PC-3 (cell line): ENCODE results near the gene RPS6KC1.

Experiments used
- EZH2 ChIP-seq: fragments of 300-600 bp; sonication (generic); IDR thresholded peaks from one replicate; pipeline ENCODE4 v1.6.1; 2017; ENCODE audit warnings: antibody characterized with exemption, mild to moderate bottlenecking, low read length; ENCODE audit not compliant: unreplicated experiment
- EZH2phosphoT487 ChIP-seq: fragments of 300-600 bp; sonication (generic); IDR thresholded peaks from 2 replicates; pipeline ENCODE4 v1.6.1; 2018; ENCODE audit warnings: mild to moderate bottlenecking, antibody characterized with exemption, low read length, borderline replicate concordance
- TF ChIP-seq, protein P1 (sequence below): fragments of 300-600 bp; sonication (generic); conservative IDR thresholded peaks from 2 replicates; pipeline ENCODE4 v1.5.1; 2017; ENCODE audit warnings: antibody characterized with exemption, low read depth, mild to moderate bottlenecking, low read length

DNA sequence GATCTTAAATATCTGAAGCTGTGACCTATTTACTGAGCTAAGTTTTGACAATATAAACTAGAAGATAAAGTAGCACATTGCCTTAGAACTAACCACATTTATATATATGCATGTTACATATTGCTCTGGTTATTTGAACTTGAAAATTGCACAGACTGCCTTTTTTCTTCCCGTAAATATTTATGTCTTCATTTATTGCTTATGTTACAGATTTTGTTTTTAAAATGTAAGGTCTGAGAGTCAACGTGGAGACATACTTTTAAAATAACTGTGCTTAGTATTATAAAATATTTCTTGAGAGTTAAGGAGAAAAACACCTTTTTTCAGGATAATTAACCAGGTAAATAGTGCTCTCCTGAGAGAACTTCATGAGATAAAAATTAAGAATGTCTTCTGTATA, 3.1 kb downstream of the RPS6KC1 start:
- TF ChIP-seq, protein P1, sequence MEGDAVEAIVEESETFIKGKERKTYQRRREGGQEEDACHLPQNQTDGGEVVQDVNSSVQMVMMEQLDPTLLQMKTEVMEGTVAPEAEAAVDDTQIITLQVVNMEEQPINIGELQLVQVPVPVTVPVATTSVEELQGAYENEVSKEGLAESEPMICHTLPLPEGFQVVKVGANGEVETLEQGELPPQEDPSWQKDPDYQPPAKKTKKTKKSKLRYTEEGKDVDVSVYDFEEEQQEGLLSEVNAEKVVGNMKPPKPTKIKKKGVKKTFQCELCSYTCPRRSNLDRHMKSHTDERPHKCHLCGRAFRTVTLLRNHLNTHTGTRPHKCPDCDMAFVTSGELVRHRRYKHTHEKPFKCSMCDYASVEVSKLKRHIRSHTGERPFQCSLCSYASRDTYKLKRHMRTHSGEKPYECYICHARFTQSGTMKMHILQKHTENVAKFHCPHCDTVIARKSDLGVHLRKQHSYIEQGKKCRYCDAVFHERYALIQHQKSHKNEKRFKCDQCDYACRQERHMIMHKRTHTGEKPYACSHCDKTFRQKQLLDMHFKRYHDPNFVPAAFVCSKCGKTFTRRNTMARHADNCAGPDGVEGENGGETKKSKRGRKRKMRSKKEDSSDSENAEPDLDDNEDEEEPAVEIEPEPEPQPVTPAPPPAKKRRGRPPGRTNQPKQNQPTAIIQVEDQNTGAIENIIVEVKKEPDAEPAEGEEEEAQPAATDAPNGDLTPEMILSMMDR: no peak
- TF ChIP-seq EZH2 (no peak), EZH2phosphoT487 (no peak)
